Activated CD4-positive, alpha-beta memory T cell treated with anti-CD3 and anti-CD28 coated beads for 36 hours (primary cell): Measurements from ENCODE around the gene ACOX2. TPM values are rescaled to one million over a fixed set of nuclear protein-coding genes. Genes with fewer than 3 reads are reported as not detected.

ENCODE experiments used
- CTCF ChIA-PET: fragments of 350-600 bp; sonication (Branson Sonifier 250); formaldehyde crosslinking; loops from one replicate; lab custom pipeline; 2021; ENCODE audit warnings: antibody characterized with exemption, inconsistent platforms; lab: Charles Lee
- POLR2A ChIA-PET: fragments of 350-600 bp; sonication (Branson Sonifier 250); formaldehyde crosslinking; loops from one replicate; lab custom pipeline; 2021; ENCODE audit warnings: antibody characterized with exemption; lab: Charles Lee
- DNase-seq: peaks from one replicate; pipeline ENCODE4 v3.0.0-alpha.2; 2020
- H3K27ac Mint-ChIP-seq: one replicate; pipeline ENCODE4 v1.8.0; 2021; ENCODE audit warnings: mixed read lengths
- H3K27me3 Mint-ChIP-seq: one replicate; pipeline ENCODE4 v1.8.0; 2021; ENCODE audit warnings: mixed read lengths
- H3K36me3 Mint-ChIP-seq: one replicate; pipeline ENCODE4 v1.8.0; 2021; ENCODE audit warnings: mixed read lengths
- H3K4me1 Mint-ChIP-seq: one replicate; pipeline ENCODE4 v1.8.0; 2021; ENCODE audit warnings: low read depth, mixed read lengths
- H3K4me3 Mint-ChIP-seq: one replicate; pipeline ENCODE4 v1.8.0; 2021; ENCODE audit warnings: mild to moderate bottlenecking, mixed read lengths
- H3K9me3 Mint-ChIP-seq: one replicate; pipeline ENCODE4 v1.8.0; 2021; ENCODE audit warnings: mixed read lengths
- intact Hi-C: fragments of 100-400 bp; cut with micrococcal nuclease; formaldehyde crosslinking; loops from one replicate; pipeline ENCODE4 v1.15.1; 2023
- total RNA-seq, 2 experiments: library from RNA; stranded (reverse); gene quantifications; one replicate each; pipeline ENCODE4 v1.2.3, GENCODE V29; 2021

The ACOX2 gene
- total RNA-seq, 2 experiments from 2014 or later, result not detected

- Mint-ChIP-seq H3K27ac (no peak overlapping the region), H3K27me3 (peaks cover 2% of the 10 kb centered on the region), H3K4me3 (no peak overlapping the region), H3K36me3 (no peaks in the 10 kb centered on the region), H3K9me3 (no peaks in the 10 kb centered on the region), H3K4me1 (no peaks in the 10 kb centered on the region)
- intact Hi-C loops, result no loop called here
- ChIA-PET POLR2A (no interaction called here), CTCF (interaction anchor here (1.4 to 10.9 kb wide), 2 partner anchors 55 to 67 kb away, joined by 3 to 223 read pairs; no protein-coding TSS in a partner anchor)
- DNase-seq, result no peak
These were observed 37.7 kb upstream of the ACOX2 start for GRCh38 chr3:58574682-58575081.

- Mint-ChIP-seq H3K4me1 (no peaks in the 10 kb centered on the region), H3K36me3 (no peaks in the 10 kb centered on the region), H3K27me3 (peaks cover 2% of the 10 kb centered on the region), H3K27ac (no peak overlapping the region), H3K9me3 (no peaks in the 10 kb centered on the region), H3K4me3 (no peak overlapping the region)
- ChIA-PET POLR2A (no interaction called here), CTCF (interaction anchor here (1.4 to 10.9 kb wide), 2 partner anchors 56 to 68 kb away, joined by 3 to 223 read pairs; no protein-coding TSS in a partner anchor)
- no peak for DNase-seq
- intact Hi-C loops, result no loop called here
These were observed 37.1 kb upstream of the ACOX2 start for GRCh38 chr3:58574106-58574505.

GRCh38 chr3:58573640-58574039 is 36.6 kb upstream of the ACOX2 start:
- Mint-ChIP-seq H3K27ac (no peak overlapping the region), H3K4me3 (no peak overlapping the region), H3K4me1 (peaks cover 3% of the 10 kb centered on the region), H3K36me3 (no peaks in the 10 kb centered on the region), H3K9me3 (no peaks in the 10 kb centered on the region), H3K27me3 (peaks cover 2% of the 10 kb centered on the region)
- no peak for DNase-seq
- ChIA-PET POLR2A (no interaction called here), CTCF (interaction anchor here (0.9 to 10.9 kb wide), 2 partner anchors 12 to 57 kb away, joined by 3 to 223 read pairs; no protein-coding TSS in a partner anchor)
- intact Hi-C loops, result no loop called here

GRCh38 chr3:58572634-58573230 is 35.7 kb upstream of the ACOX2 start:
- Mint-ChIP-seq H3K4me3 (no peak overlapping the region), H3K27ac (no peak overlapping the region), H3K4me1 (peaks cover 4% of the 10 kb centered on the region), H3K36me3 (no peaks in the 10 kb centered on the region), H3K27me3 (peaks cover 2% of the 10 kb centered on the region), H3K9me3 (no peaks in the 10 kb centered on the region)
- ChIA-PET POLR2A (no interaction called here), CTCF (interaction anchor here (0.7 to 10.9 kb wide), 3 partner anchors 12 to 67 kb away, joined by 3 to 223 read pairs (median 3); no protein-coding TSS in a partner anchor)
- intact Hi-C loops, result no loop called here
- DNase-seq, result no peak

GRCh38 chr3:58572013-58572633 is 35.1 kb upstream of the ACOX2 start:
- intact Hi-C loops, result no loop called here
- DNase-seq, result no peak
- Mint-ChIP-seq H3K27ac (no peak overlapping the region), H3K36me3 (no peaks in the 10 kb centered on the region), H3K27me3 (peaks cover 2% of the 10 kb centered on the region), H3K9me3 (no peaks in the 10 kb centered on the region), H3K4me3 (no peak overlapping the region), H3K4me1 (peaks cover 4% of the 10 kb centered on the region)
- POLR2A ChIA-PET, result no interaction called here
- CTCF ChIA-PET, result interaction anchor here (0.7 to 10.9 kb wide), 3 partner anchors 58 to 1235 kb away, joined by 3 to 223 read pairs (median 3); no protein-coding TSS in a partner anchor

- Mint-ChIP-seq H3K4me3 (no peak overlapping the region), H3K4me1 (peaks cover 4% of the 10 kb centered on the region), H3K9me3 (no peaks in the 10 kb centered on the region), H3K27me3 (no peaks in the 10 kb centered on the region), H3K27ac (no peak overlapping the region), H3K36me3 (no peaks in the 10 kb centered on the region)
- intact Hi-C loops, result no loop called here
- CTCF ChIA-PET, result interaction anchor here (0.5 to 10.9 kb wide), 5 partner anchors 14 to 59 kb away, joined by 3 to 223 read pairs (median 5); partner anchors contain the start of gene ACOX2
- POLR2A ChIA-PET, result no interaction called here
- DNase-seq, result no peak
These were observed 33.9 kb upstream of the ACOX2 start for GRCh38 chr3:58570851-58571250.

GRCh38 chr3:58569287-58570001 is 32.5 kb upstream of the ACOX2 start:
- H3K27ac Mint-ChIP-seq, result no peak overlapping the region
- peaks cover 4% of the 10 kb centered on the region for H3K4me1 Mint-ChIP-seq
- H3K27me3 Mint-ChIP-seq, result no peaks in the 10 kb centered on the region
- DNase-seq, result no peak
- no peaks in the 10 kb centered on the region for H3K36me3 Mint-ChIP-seq
- POLR2A ChIA-PET, result no interaction called here
- CTCF ChIA-PET, result interaction anchor here (0.6 to 10.9 kb wide), 21 partner anchors 9 to 381 kb away, joined by 3 to 223 read pairs (median 4); partner anchors contain the start of genes ACOX2, HTD2, KCTD6 and RPP14
- intact Hi-C loops, result loop anchor here (2.0 kb wide), 1 partner anchor 15 kb away; no protein-coding TSS in a partner anchor
- H3K9me3 Mint-ChIP-seq, result no peaks in the 10 kb centered on the region
- no peak overlapping the region for H3K4me3 Mint-ChIP-seq

GRCh38 chr3:58568572-58569286 is 31.7 kb upstream of the ACOX2 start:
- no peaks in the 10 kb centered on the region for H3K27me3 Mint-ChIP-seq
- CTCF ChIA-PET, result interaction anchor here (0.6 to 10.9 kb wide), 23 partner anchors 8 to 490 kb away, joined by 3 to 223 read pairs (median 4); partner anchors contain the start of genes HTD2, KCTD6 and RPP14
- H3K27ac Mint-ChIP-seq, result no peak overlapping the region

GRCh38 chr3:58567251-58567515 is 30.2 kb upstream of the ACOX2 start:
- ChIA-PET POLR2A (no interaction called here), CTCF (interaction anchor here (0.6 to 10.9 kb wide), 7 partner anchors 18 to 380 kb away, joined by 3 to 223 read pairs (median 6); no protein-coding TSS in a partner anchor)
- Mint-ChIP-seq H3K36me3 (no peaks in the 10 kb centered on the region), H3K9me3 (no peaks in the 10 kb centered on the region), H3K27ac (no peak overlapping the region), H3K4me3 (no peak overlapping the region), H3K4me1 (peaks cover 4% of the 10 kb centered on the region), H3K27me3 (no peaks in the 10 kb centered on the region)
- intact Hi-C loops, result no loop called here
- no peak for DNase-seq

More at GRCh38 chr3:58568572-58569286, 31.7 kb upstream of the ACOX2 start:
- peaks cover 4% of the 10 kb centered on the region for H3K4me1 Mint-ChIP-seq
- DNase-seq, result peak; percentile 86
- H3K36me3 Mint-ChIP-seq, result no peaks in the 10 kb centered on the region
- no peaks in the 10 kb centered on the region for H3K9me3 Mint-ChIP-seq
- H3K4me3 Mint-ChIP-seq, result no peak overlapping the region
- intact Hi-C loops, result loop anchor here (1.0 to 2.0 kb wide), 2 partner anchors 16 to 62 kb away; no protein-coding TSS in a partner anchor
- POLR2A ChIA-PET, result no interaction called here

GRCh38 chr3:58566398-58567250 is 29.6 kb upstream of the ACOX2 start:
- ChIA-PET POLR2A (no interaction called here), CTCF (interaction anchor here (0.6 to 10.9 kb wide), 7 partner anchors 18 to 379 kb away, joined by 3 to 223 read pairs (median 6); no protein-coding TSS in a partner anchor)
- H3K4me3 Mint-ChIP-seq, result no peak overlapping the region
- no peak overlapping the region for H3K27ac Mint-ChIP-seq
- H3K9me3 Mint-ChIP-seq, result no peaks in the 10 kb centered on the region
- H3K36me3 Mint-ChIP-seq, result no peaks in the 10 kb centered on the region
- H3K27me3 Mint-ChIP-seq, result no peaks in the 10 kb centered on the region
- peaks cover 4% of the 10 kb centered on the region for H3K4me1 Mint-ChIP-seq
- no peak for DNase-seq
- intact Hi-C loops, result no loop called here
